RKO (cell line): ENCODE results near the gene FDX1.

Experiments
- DNase-seq: peaks from one replicate; pipeline ENCODE4 v3.0.0-alpha.2; 2016; ENCODE audit warnings: low spot score

The FDX1 gene

DNA sequence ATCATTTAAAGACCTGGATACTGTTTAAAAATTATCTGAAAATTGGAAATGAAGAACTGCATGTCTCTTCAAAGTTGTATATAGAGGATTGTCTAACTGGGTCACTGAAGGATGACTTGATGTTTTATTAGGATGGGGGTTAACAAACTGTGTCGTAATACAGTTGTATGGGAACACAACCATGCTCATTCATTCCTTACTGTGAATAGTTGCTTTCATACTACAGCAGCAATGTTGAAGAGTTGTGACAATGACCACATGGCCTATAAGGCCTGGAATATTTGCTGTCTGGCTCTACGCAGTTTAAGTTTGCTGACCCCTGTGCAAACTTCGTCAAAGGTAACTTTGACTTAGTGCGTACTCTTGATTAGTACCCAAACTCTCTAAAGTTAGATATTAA, 38.4 kb downstream of the FDX1 start:
- no peak for DNase-seq

GRCh38 chr11:110469127-110469526, 39.4 kb downstream of the FDX1 start:
- no peak for DNase-seq

- no peak for DNase-seq
These were observed 41.0 kb downstream of the FDX1 start for GRCh38 chr11:110470716-110471115.

- no peak for DNase-seq
These were observed 41.6 kb downstream of the FDX1 start for GRCh38 chr11:110471371-110471770.

DNA sequence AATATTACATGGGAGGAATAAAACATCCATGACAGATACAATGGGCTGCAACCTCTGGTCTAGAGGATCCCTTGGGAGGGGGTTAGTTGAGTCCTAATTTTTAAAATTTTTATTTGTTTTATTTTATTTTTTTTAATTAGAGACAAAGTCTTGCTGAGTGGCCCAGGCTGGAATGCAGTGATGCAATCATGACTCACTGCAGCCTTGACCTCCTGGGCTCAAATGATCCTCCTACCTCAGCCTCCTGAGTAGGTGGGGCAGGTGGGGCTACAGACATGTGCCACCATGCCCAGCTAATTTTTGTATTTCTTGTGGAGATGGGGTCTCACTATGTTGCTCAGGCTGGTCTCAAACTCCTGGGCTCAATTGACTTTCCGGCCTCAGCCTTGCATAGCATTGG, 43.1 kb downstream of the FDX1 start:
- DNase-seq: peak; percentile 16

DNA sequence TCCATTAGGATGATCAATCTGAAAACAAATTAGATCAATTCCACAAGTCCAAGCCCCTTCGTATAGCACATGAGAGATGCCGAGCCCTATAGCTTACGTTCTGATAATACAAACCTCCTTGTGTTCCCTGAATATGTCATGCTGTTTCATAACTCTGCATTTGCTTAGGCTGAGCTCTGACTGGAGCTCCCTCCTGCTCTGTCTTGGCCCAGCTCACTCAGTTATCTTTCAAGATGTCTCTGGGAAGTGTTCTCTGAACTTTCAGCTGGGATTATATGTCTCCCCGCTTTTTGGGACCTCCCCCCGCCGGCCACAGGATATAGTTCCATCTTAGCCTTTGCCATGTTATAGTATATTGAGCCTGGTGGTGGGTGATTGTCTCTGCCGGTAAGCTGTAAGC, 44.0 kb downstream of the FDX1 start:
- no peak for DNase-seq

DNA sequence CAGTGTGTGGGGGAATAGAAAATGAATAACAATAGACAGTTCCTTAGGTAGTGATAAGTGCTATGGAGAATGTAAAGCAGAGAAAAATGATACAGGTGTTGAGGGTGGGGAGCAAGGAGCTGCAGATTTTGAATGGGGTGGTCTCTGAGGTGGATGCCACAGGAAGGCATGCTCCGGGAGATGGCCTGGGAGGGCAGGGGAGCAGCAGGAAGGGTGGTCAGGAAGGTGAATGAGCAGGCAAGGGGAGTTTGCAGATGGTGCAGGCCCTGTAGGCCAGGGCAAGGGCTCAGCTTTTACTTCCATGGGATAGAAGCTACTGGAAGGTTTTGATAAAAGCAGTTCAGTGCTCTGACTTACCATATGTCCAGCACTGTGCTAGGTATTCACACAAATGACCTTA, 44.8 kb downstream of the FDX1 start:
- DNase-seq: no peak

GRCh38 chr11:110475671-110476070, 45.9 kb downstream of the FDX1 start:
- DNase-seq: no peak

DNA sequence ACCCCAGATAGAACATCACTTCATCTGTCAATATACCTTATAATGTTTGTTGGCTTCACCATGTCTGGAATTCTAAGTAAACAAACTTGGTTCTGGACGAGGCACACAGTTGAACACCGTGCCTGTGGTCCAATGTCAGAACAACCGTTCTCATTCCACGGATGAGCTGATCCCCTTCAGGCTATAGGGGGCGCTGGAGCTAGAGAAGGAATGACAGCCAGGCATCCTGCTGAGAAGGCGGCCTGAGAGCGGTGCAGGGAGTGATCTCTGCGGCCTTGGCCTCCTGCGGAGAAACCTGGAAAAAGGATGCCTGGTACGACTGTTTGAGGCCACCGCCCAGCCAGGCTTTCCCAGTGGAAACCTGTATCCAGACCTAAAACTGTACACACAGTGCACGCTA, 48.7 kb downstream of the FDX1 start:
- no peak for DNase-seq

DNA sequence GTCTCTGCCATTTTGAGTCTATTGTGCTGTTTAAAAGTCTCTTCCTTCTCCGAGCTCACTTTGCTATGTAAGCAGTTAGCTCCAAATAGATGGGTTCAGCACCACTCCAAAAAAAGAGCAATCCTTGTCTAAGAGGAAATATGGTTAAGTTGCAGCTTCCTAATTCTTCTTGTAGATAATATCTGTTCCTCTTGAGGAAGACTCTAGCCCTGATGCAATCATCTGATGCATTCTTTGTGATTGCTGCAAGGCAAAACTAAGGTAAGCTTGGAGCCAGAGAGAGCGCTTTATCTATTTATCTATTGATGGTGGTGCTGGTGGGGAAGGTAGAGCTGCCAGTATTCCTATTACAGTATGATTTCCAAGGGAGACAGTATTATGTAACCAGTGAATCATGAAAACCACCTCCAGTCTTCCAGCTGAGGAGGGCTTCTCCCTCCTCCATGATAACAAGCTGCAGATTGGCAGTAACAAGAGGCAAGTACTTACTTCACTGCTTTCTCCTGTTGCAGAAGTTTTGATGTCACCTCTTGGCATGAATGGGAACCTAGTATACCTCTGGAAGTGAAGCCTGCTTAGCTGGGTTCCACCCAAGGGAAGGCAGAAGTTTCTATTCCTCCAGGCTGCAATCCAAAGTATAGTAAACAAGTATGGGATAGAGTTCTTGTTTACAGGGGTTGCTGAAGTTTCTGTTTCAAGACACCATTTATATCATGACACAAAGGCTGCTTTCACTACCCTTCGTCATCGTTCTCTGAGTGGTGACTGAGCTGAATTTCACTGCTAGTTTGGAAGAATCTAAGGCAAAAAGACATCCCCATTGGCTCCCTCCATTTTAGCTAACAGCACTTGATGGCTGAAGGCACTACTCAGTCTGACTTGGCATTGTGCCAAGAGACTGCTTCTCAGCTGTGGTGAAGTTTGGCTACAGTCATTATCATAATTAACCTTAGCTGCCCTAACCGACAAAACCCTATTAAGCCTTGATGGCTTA, 49.7 kb downstream of the FDX1 start:
- no peak for DNase-seq

- no peak for DNase-seq
These were observed 51.8 kb downstream of the FDX1 start for GRCh38 chr11:110481523-110481922.

GRCh38 chr11:110486156-110486555, 56.4 kb downstream of the FDX1 start:
- DNase-seq: no peak

DNA sequence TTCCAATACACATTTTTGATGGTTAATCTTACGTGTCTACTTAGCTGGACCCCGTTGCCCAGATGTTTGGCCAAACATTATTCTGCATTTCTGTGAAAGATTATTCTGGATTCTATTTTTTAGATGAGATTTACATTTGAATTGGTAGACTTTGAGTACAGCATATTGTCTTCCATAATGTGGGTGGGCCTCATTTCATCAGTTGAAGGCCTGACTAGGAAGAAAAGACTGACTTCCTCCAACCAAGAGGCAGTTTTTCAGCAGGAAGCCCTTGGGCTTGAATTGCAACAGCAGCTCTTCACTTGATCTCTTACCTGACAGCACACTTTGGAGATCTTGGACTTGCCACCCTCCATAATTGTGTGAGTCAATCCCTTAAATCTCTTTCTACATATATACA, 58.7 kb downstream of the FDX1 start:
- no peak for DNase-seq

GRCh38 chr11:110490886-110491285, 61.1 kb downstream of the FDX1 start:
- no peak for DNase-seq

- no peak for DNase-seq
These were observed 62.0 kb downstream of the FDX1 start for GRCh38 chr11:110491577-110492320.

DNA sequence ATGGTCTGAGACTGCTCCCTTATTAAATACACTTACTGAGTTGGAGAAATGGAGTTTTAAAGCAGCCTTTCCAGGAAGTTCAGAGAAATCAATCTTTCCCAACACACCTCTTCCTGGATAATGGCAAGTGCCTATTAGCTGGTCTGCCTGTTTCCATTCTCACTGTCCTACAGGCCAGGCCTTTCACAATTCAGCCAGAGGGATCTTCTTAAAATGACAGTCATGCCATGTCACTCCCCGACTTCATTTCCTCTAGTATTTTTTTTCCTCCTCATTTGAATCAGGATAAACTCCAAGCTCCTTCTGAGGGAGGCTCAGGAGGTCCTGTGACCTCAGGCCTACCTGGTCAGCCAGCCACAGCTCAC, 62.6 kb downstream of the FDX1 start:
- no peak for DNase-seq

DNA sequence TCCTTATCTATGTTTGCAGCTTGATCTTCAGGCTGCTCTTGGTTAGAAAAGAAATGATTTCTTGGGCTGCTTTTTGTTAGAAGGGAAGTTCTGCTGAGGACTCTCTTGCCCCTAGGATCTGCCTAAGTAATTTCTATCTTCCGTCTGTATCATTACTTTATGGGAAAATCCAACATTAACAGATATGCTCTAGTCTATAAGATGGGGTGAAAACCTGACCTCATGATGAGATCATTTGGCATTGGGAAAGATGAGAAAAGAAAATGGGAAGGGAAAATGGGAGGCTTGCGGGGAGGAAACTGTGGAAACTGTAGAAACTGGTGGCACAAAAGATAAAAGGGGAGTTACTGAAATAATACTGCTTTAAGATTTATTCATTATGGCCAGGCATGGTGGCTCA, 63.6 kb downstream of the FDX1 start:
- DNase-seq: no peak

DNA sequence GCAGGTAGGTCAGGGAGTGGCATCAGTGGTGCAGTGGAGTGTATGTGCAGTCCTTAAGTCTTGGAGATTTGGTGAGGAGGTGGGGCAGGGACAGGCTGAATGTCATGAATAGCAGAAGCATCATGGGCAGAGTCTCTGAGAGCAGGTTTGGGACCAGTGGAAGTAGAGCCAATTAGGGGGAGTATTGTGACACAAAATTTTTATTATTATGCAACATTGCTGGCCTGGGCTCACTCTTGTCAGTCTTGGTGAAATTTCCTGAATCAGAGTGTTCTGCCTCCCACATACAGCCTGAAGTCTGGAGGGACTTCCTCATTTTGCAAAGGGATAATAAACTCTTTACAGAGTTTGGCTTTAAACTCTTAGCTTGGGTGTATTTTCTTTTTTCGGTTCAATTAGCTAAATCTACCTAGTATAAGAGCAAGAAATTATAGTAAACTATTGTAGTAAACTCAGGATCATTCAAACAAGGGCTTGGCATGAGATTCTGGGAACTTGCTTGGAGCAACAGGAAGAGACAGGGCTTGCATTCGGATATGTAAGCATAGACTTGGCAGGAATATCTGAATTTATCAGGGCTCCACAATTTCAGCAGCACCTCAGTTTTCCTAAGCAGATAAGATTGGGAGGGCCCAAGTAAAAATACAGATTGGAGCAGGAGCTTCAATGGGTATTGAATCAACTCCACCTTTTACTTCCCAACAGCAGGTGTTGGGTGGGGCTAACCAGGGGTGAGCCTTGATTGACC, 67.7 kb downstream of the FDX1 start:
- no peak for DNase-seq

- DNase-seq: no peak
These were observed 71.7 kb downstream of the FDX1 start for GRCh38 chr11:110501428-110501827.

DNA sequence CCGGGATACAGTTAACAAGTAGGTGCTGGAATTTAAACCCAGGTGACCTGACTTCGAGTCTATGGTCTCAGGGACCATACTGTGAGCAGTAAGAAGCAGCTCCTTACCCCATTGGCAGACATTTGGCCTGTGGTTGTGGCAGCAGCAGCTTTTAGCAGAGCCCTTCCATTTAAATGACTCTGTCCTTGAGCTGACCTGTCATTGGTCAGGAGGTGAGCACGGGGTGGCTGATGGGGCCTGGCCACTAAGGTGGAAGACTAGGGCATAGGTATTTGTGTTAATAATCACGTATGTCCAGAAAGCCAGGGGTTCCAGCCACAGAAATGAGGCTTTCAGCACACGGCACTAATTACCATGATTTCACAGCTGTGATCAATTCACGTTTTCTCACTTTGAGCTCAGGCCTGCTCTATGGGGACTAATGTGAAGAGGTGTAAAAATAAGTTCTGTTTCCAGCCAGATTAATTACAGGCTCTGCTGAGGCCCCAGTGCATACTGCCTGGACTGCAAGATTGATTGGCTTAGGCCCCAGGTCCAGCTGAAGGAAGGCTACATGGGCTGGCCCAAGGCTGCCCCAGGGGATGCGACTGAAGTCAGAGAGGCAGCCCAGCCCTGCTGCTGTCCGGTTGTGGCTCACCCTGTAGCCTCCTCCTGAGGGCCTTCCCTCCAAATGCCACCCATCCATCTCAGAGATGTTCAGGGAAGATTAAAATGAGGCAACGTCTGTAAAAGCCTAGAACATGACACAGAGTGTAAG, 76.0 kb downstream of the FDX1 start:
- DNase-seq: no peak

DNA sequence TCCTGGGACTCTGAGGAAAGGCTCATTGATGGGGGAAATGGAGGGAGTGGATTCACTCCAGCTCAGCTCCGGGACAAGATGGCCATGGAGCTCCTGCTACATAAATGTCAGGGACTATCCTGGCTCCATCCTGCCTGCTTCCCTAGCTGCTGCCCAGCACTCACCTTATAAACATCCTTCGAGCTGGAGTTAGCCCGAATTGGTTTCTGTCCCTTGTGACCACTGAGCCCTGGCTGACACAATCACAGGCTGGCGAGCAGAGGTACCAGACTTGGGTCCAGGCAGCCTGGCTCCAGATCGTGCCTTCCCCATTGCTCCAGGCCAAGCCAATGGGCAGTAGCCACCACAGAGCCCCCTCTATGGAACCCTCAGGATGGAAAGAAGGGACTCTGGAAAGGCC, 77.6 kb downstream of the FDX1 start:
- DNase-seq: no peak

DNA sequence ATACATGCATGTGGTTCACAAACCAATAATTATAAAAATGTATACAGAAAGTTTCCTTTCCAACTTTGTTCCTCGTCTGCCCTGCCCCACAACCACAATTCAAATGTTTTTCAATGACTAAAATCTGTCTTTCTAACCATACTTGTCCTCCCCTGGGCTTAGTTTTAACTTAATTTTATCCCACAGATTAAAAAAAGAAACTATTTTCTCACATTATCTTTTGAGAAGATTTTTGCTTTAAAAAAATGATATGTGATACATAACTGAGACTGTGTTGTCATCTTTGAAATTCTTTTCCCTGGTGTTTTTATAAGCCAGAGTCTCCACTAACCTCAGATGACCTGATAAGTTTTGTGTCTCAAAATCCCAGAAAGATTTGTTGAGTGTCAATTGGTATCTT, 79.0 kb downstream of the FDX1 start:
- no peak for DNase-seq
